Measurements from ENCODE around the gene KCTD6.
A peak's percentile ranks its signal among the peaks of the same experiment; 100 is the strongest.

KCTD6 gene

GRCh38 chr3:58487140-58487886, 4.6 kb upstream of the KCTD6 start:
- Histone ChIP-seq H3K9ac (ENCODE audit: low read depth, low read length) (no peak overlapping the region), H3K27ac (ENCODE audit: low read length) (no peak overlapping the region), H3K9me3 (ENCODE audit: insufficient read depth, low read depth, low read length) (no peaks in the 10 kb centered on the region), H3K4me3 (ENCODE audit: low read length) (no peak overlapping the region), H3K36me3 (ENCODE audit: insufficient read depth, low read depth, low read length) (no peaks in the 10 kb centered on the region), H3K4me1 (ENCODE audit: insufficient read depth, low read length) (peaks cover 4% of the 10 kb centered on the region; the same call in 1 of the 2 replicates), H3K27me3 (ENCODE audit: insufficient read depth, low read length) (no peaks in the 10 kb centered on the region; the same call in 1 of the 2 replicates)

GRCh38 chr3:58488967-58489366, 2.9 kb upstream of the KCTD6 start:
- Histone ChIP-seq H3K27me3 (ENCODE audit: insufficient read depth, low read length) (no peaks in the 10 kb centered on the region; the same call in 1 of the 2 replicates), H3K27ac (ENCODE audit: low read length) (no peak overlapping the region), H3K4me3 (ENCODE audit: low read length) (no peak overlapping the region), H3K9me3 (ENCODE audit: insufficient read depth, low read depth, low read length) (no peaks in the 10 kb centered on the region), H3K36me3 (ENCODE audit: insufficient read depth, low read depth, low read length) (no peaks in the 10 kb centered on the region), H3K4me1 (ENCODE audit: insufficient read depth, low read length) (peaks cover 14% of the 10 kb centered on the region; the same call in 1 of the 2 replicates), H3K9ac (ENCODE audit: low read depth, low read length) (no peak overlapping the region)

DNA sequence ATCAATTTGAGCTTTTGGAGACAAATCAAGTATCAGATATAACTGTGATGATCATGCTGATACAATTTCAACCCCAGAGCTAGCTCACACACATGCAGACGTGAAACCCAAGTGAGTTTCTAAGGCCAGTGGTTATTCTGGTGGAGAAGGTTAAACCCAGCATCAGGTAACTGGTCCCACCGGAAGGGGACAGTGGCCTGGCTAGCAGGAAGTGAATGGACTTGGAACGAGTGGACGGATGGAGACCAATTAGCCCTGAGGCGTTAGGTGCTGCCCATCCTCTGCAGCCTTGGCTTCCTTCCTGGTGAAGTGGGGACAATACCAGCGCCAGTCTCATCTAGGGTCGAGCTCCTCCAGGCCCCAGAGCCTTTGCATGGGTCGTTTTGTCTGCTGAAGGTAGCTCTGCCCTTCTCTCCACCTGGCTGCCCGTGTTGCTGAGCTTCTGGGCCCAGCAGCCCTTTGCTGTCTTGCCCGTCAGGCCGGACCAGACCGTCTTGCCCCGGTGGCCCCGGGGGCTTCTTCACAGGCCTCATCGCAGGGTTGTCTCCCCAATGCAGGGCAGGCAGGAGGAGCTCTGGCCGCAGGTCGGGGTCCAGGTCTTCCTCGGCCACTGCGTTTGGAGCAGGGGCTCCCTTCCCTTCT, 915 bp upstream of the KCTD6 start:
- no peaks in the 10 kb centered on the region for H3K9me3 ChIP-seq (ENCODE audit: insufficient read depth, low read depth, low read length)
- no peaks in the 10 kb centered on the region; the same call in 1 of the 2 replicates for H3K27me3 ChIP-seq (ENCODE audit: insufficient read depth, low read length)
- no peaks in the 10 kb centered on the region for H3K36me3 ChIP-seq (ENCODE audit: insufficient read depth, low read depth, low read length)
- H3K27ac ChIP-seq (ENCODE audit: low read length): peak overlapping the region; percentile 65
- H3K4me1 ChIP-seq (ENCODE audit: insufficient read depth, low read length): peaks cover 34% of the 10 kb centered on the region
- H3K4me3 ChIP-seq (ENCODE audit: low read length): peak overlapping the region; percentile 67
- H3K9ac ChIP-seq (ENCODE audit: low read depth, low read length): peak overlapping the region; percentile 65; the same call in 1 of the 2 replicates

DNA sequence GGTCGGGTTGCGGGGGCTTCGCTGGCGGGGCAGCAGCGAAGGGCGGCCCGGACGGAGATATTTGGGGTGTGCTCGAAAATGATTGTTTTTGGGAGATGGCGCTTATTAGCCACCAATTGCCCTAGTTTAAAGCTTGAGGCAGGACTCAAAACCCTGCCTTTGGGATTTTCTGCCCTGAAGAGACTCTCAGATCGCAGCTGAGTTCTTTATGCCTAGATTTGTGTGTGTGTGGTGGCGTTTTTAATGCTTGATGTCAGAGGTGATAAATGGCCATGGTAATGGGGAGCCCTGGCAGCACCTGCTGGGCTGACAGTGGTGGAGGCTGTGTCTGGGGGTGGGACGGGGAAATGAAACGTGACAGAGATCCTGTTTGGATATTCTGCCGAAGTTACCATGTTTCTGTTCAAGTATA, 604 bp downstream of the KCTD6 start:
- peaks cover 48% of the 10 kb centered on the region for H3K4me1 ChIP-seq (ENCODE audit: insufficient read depth, low read length)
- H3K9me3 ChIP-seq (ENCODE audit: insufficient read depth, low read depth, low read length): no peaks in the 10 kb centered on the region
- H3K36me3 ChIP-seq (ENCODE audit: insufficient read depth, low read depth, low read length): no peaks in the 10 kb centered on the region
- H3K4me3 ChIP-seq (ENCODE audit: low read length): peak overlapping the region; percentile 93
- no peaks in the 10 kb centered on the region for H3K27me3 ChIP-seq (ENCODE audit: insufficient read depth, low read length)
- no peak overlapping the region for H3K27ac ChIP-seq (ENCODE audit: low read length)
- peak overlapping the region; percentile 81; the same call in 1 of the 2 replicates for H3K9ac ChIP-seq (ENCODE audit: low read depth, low read length)

- H3K4me3 ChIP-seq (ENCODE audit: low read length): peak overlapping the region; percentile 93
- no peak overlapping the region for H3K9ac ChIP-seq (ENCODE audit: low read depth, low read length)
- H3K27ac ChIP-seq (ENCODE audit: low read length): no peak overlapping the region
- H3K36me3 ChIP-seq (ENCODE audit: insufficient read depth, low read depth, low read length): no peaks in the 10 kb centered on the region
- peaks cover 52% of the 10 kb centered on the region for H3K4me1 ChIP-seq (ENCODE audit: insufficient read depth, low read length)
- H3K27me3 ChIP-seq (ENCODE audit: insufficient read depth, low read length): no peaks in the 10 kb centered on the region
- no peaks in the 10 kb centered on the region for H3K9me3 ChIP-seq (ENCODE audit: insufficient read depth, low read depth, low read length)
Measured at GRCh38 chr3:58494107-58494506, 2.2 kb downstream of the KCTD6 start.

GRCh38 chr3:58495101-58495500, 3.2 kb downstream of the KCTD6 start:
- no peaks in the 10 kb centered on the region for H3K9me3 ChIP-seq (ENCODE audit: insufficient read depth, low read depth, low read length)
- peaks cover 52% of the 10 kb centered on the region for H3K4me1 ChIP-seq (ENCODE audit: insufficient read depth, low read length)
- H3K36me3 ChIP-seq (ENCODE audit: insufficient read depth, low read depth, low read length): 0 out of 2 replicates have a peak, but pooled peaks cover 5% of the 10 kb centered on the region
- no peak overlapping the region for H3K9ac ChIP-seq (ENCODE audit: low read depth, low read length)
- peak overlapping the region; percentile 22; the same call in 1 of the 2 replicates for H3K4me3 ChIP-seq (ENCODE audit: low read length)
- H3K27me3 ChIP-seq (ENCODE audit: insufficient read depth, low read length): no peaks in the 10 kb centered on the region
- no peak overlapping the region for H3K27ac ChIP-seq (ENCODE audit: low read length)

- Histone ChIP-seq H3K27me3 (ENCODE audit: insufficient read depth, low read length) (no peaks in the 10 kb centered on the region), H3K9me3 (ENCODE audit: insufficient read depth, low read depth, low read length) (no peaks in the 10 kb centered on the region), H3K27ac (ENCODE audit: low read length) (no peak overlapping the region), H3K4me3 (ENCODE audit: low read length) (peak overlapping the region; percentile 52; the same call in 1 of the 2 replicates), H3K9ac (ENCODE audit: low read depth, low read length) (peak overlapping the region; percentile 29; the same call in 1 of the 2 replicates), H3K4me1 (ENCODE audit: insufficient read depth, low read length) (peaks cover 49% of the 10 kb centered on the region), H3K36me3 (ENCODE audit: insufficient read depth, low read depth, low read length) (peaks cover 14% of the 10 kb centered on the region)
Measured at GRCh38 chr3:58496206-58496857, 4.4 kb downstream of the KCTD6 start.

DNA sequence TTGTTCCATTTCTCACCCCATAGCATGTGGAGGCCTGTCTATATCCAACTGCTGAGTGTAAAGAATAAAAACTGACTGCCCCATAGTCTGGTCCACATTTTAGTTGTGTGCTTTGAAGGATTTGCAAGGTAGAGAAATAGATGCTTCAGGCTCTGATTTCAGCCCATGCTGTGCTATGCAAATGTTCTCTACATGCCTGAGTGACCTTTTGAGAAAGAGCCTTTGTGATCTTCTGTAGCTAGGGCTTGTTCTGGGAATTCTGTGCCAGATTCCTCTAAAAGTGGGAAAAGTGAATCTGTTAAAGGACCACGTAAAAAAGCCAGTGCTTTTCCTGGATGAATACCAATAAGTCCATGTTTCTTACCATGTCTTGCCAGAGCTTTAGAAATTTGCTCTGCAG, 5.2 kb downstream of the KCTD6 start:
- Histone ChIP-seq H3K4me1 (ENCODE audit: insufficient read depth, low read length) (peaks cover 48% of the 10 kb centered on the region), H3K4me3 (ENCODE audit: low read length) (peak overlapping the region; percentile 52), H3K9ac (ENCODE audit: low read depth, low read length) (peak overlapping the region; percentile 53; the same call in 1 of the 2 replicates), H3K27me3 (ENCODE audit: insufficient read depth, low read length) (no peaks in the 10 kb centered on the region), H3K9me3 (ENCODE audit: insufficient read depth, low read depth, low read length) (no peaks in the 10 kb centered on the region), H3K36me3 (ENCODE audit: insufficient read depth, low read depth, low read length) (peaks cover 21% of the 10 kb centered on the region), H3K27ac (ENCODE audit: low read length) (peak overlapping the region; percentile 65)

GRCh38 chr3:58502872-58503271, 11.0 kb downstream of the KCTD6 start:
- Histone ChIP-seq H3K9ac (ENCODE audit: low read depth, low read length) (no peak overlapping the region), H3K27me3 (ENCODE audit: insufficient read depth, low read length) (no peaks in the 10 kb centered on the region), H3K4me3 (ENCODE audit: low read length) (no peak overlapping the region), H3K27ac (ENCODE audit: low read length) (no peak overlapping the region), H3K36me3 (ENCODE audit: insufficient read depth, low read depth, low read length) (peaks cover 28% of the 10 kb centered on the region), H3K4me1 (ENCODE audit: insufficient read depth, low read length) (no peaks in the 10 kb centered on the region; the same call in 1 of the 2 replicates), H3K9me3 (ENCODE audit: insufficient read depth, low read depth, low read length) (no peaks in the 10 kb centered on the region)

- H3K9ac ChIP-seq (ENCODE audit: low read depth, low read length): no peak overlapping the region
- H3K27ac ChIP-seq (ENCODE audit: low read length): no peak overlapping the region
- no peaks in the 10 kb centered on the region for H3K4me1 ChIP-seq (ENCODE audit: insufficient read depth, low read length)
- H3K9me3 ChIP-seq (ENCODE audit: insufficient read depth, low read depth, low read length): no peaks in the 10 kb centered on the region
- H3K27me3 ChIP-seq (ENCODE audit: insufficient read depth, low read length): no peaks in the 10 kb centered on the region
- no peak overlapping the region for H3K4me3 ChIP-seq (ENCODE audit: low read length)
- 0 out of 2 replicates have a peak, but pooled peaks cover 2% of the 10 kb centered on the region for H3K36me3 ChIP-seq (ENCODE audit: insufficient read depth, low read depth, low read length)
Measured at GRCh38 chr3:58507356-58508078, 15.6 kb downstream of the KCTD6 start.

GRCh38 chr3:58508437-58508836, 16.5 kb downstream of the KCTD6 start:
- H3K27ac ChIP-seq (ENCODE audit: low read length): no peak overlapping the region
- H3K9me3 ChIP-seq (ENCODE audit: insufficient read depth, low read depth, low read length): no peaks in the 10 kb centered on the region
- no peak overlapping the region for H3K9ac ChIP-seq (ENCODE audit: low read depth, low read length)
- H3K4me1 ChIP-seq (ENCODE audit: insufficient read depth, low read length): no peaks in the 10 kb centered on the region
- no peak overlapping the region for H3K4me3 ChIP-seq (ENCODE audit: low read length)
- no peaks in the 10 kb centered on the region for H3K27me3 ChIP-seq (ENCODE audit: insufficient read depth, low read length)
- no peaks in the 10 kb centered on the region for H3K36me3 ChIP-seq (ENCODE audit: insufficient read depth, low read depth, low read length)
